ENCODE measurements around the gene MAP4K4.

Gene MAP4K4

GRCh38 chr2:101812226-101812625 lies 114.7 kb downstream of the MAP4K4 start:
- DNase-seq (ENCODE audit: low read depth, low spot score), result no peak

GRCh38 chr2:101814752-101815151 lies 117.2 kb downstream of the MAP4K4 start:
- DNase-seq (ENCODE audit: low read depth, low spot score), result no peak

DNA sequence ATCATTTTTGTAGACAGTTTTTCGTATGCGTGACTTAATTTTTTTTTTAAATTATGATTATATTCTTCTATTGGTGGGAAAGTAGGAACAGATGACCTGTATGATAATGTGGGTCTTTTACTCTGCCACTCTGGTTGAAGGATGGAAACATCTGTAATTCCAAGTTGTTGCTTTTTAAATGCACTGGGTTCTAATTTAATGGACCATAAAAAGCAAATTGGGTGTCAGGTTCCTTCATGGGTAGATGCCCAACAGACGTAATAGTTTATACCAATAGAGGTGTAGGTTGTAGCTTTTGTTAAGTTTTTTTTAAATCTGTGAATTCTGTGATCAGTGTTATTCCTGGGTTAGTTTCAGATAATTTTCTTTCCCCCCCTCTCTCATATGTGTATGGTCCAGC lies 117.6 kb downstream of the MAP4K4 start:
- DNase-seq (ENCODE audit: low read depth, low spot score), result no peak

DNA sequence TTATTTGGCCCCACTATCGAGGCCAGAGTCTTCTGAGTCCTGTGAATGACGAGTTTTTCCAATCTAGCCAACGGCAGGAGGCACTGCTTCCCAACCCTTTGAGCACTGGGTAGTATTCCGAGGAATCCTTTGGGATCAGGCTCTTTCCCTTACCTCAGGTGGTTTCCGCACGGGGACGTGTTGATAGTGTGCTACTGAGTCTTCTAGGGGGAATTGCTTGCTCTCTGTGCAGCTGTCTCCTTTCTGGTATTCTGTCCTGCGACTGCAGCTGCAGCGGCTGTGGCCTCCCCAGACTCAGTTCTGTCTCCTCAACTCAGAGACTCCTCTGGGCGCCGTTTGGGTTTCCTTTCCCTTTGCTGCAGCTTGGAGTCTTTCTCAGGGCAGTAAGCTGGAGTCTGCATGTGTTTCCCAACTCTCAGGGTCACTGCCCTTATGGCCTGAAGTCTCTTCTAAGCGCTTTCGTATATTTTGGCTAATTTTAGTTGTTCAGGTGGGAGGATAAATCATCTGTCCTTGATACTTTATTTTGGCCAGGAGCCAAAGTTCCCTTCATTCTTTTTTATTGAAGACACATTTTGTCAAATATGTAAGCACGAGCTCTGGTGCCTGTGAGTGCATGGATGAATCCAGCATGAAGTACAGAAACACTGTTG lies 118.4 kb downstream of the MAP4K4 start:
- DNase-seq (ENCODE audit: low read depth, low spot score), result no peak

- DNase-seq (ENCODE audit: low read depth, low spot score), result no peak
These were observed 119.1 kb downstream of the MAP4K4 start for GRCh38 chr2:101816598-101816997.

- no peak for DNase-seq (ENCODE audit: low read depth, low spot score)
These were observed 120.0 kb downstream of the MAP4K4 start for GRCh38 chr2:101817481-101817880.

DNA sequence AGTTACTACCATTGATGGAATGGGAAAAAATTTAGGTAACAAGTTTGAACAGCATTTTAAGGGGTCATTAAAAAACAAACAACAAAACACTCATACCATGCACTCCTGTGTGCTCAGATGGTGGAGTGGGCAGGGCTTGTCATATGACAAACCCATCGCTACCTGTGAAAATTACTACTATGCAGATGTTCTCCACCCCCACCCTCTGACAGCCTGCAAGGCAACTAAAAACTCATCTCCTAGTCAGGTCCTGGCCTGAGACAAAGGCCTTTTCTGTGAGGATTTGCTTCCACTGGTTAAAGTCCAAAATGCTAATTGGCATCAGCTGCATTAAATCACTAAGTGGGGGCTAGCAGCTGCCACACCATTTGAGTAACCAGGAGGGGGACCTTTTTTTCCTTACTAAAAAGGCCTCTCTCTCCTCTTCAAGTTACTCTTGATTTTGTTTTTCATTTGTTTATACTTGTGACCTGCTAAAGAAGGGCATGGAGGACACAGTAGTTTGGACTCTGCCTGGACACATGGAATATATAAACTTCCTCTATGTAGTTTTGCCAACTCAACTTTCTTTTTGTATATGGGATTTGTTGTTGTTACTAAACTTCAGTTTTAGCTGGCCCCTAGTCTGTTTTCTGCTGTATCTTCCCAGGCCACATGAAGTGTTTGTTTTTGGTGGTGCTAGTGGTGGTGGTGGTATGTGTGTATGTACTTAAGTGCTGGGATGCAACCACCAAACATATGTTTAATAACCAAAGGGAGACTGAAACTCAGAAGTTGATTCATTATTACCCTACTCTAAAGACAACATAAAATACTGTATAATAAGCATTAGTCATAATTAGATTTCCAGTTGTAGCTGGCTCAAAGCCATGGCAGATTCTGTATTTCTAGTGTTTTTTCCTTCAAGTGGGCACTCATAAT lies 121.3 kb downstream of the MAP4K4 start:
- no peak for DNase-seq (ENCODE audit: low read depth, low spot score)

- peak; percentile 80 for DNase-seq (ENCODE audit: low read depth, low spot score)
These were observed 123.0 kb downstream of the MAP4K4 start for GRCh38 chr2:101820519-101820918.

DNA sequence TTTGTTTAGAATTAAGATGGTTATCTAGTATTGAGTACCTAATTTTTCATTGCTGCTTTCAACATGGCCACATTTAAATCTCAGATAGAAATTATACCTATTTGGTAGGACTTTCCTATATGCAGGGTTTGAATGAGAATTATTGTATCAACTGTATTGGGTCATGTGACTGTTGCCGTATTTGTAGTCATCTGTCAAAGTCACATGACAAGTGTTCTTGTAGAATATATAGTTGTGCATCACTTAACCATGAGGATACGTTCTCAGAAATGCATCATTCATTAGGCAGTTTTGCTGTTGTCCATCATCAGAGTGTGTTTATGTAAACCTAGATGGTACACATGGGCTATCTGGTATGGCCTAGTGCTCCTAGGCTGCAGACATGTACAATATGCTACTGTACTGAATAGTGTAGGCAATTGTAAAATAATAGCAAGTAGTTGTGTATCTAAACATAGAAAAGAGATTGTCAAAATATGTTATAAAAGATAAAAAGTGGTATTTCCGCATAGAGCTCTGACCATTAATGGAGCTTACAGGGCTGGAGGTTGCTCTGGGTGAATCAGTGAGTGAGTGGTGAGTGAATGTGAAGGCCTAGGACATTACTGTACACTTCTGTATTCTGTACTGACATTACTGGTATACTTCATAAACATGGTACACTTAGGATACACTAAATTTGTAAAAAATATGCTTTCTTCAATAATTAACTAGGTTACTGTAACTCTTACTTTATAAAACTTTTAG lies 123.7 kb downstream of the MAP4K4 start:
- DNase-seq (ENCODE audit: low read depth, low spot score), result no peak

DNA sequence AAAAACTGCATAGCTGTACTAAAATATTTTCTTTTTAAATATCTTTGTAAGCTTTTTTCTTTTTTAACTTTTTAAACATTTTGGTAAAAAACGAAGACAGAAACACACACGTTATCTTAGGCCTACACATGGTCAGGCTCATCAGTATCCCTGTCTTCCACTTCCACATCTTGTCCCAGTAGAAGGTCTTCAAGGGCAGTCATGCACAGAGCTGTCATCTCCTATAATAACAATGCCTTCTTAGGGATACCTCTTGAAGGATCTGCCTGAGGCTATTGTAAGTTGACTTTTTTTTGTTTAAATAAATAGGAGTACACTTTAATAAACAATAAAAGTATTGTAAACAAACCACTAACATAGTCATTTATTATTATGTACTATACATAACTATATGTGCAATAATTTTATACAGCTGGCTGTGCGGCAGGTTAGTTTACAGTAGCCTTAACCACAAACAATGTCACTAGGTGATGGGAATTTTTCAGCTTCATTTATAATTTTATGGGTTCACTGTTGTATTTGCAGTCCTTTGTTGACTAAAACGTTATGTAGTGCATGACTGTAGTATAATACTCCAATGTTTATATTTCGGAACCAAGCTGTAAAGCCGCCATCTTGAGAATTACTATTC lies 124.4 kb downstream of the MAP4K4 start:
- DNase-seq (ENCODE audit: low read depth, low spot score), result no peak

DNA sequence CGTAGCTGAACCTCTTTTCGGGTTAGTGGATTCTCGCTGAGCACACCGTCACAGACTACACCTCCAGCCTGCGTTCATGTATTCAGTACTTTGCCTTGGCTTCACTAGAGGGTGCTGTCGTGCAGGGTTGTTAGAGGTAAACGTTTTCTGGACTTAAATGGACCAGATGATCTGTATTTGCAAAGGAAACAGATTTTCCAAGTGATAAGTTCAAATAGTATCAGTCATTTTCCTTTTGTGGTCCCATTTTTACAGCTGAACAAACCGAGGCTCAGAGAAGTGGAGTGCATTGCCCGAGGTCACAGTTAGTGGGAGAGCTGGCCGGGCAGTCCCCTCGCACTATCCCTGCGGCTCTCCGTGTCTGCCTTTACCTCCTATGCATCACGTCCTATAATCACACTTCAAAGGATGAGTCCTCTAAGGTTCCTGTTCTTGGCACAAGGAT lies 125.9 kb downstream of the MAP4K4 start:
- peak; percentile 84 for DNase-seq (ENCODE audit: low read depth, low spot score)

DNA sequence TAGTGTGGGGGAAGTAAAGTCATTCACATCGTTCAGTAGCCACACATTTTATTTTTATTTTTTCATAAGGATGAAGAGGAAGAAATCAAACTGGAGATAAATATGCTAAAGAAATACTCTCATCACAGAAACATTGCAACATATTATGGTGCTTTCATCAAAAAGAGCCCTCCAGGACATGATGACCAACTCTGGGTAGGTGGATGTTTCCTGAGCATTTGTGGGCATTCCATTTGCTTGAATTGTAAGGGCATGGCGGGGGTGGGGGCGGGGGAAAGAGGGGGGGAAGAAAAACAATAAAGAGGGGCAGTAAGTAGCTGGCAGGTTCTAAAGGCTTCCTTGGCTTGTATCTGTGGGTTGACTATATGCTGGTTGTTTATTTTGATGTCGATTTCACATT lies 126.4 kb downstream of the MAP4K4 start:
- no peak for DNase-seq (ENCODE audit: low read depth, low spot score)

DNA sequence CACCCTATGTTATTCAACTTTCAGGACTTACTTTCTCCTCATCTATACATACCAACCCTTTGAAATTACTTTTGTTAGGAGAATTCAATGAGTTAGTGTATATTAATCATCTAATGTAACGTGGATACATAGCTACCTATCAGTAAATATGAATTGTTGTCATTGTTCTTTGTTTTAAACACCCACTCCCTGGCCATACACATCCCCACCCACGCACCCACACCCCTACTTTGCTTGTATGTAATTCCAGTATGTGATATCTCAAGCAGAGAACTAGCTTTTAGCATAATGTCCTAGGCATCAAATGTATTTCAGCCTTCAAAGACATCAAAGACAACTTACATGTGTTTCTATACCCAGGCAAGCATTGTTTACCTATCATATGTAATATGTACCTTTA lies 129.2 kb downstream of the MAP4K4 start:
- no peak for DNase-seq (ENCODE audit: low read depth, low spot score)

DNA sequence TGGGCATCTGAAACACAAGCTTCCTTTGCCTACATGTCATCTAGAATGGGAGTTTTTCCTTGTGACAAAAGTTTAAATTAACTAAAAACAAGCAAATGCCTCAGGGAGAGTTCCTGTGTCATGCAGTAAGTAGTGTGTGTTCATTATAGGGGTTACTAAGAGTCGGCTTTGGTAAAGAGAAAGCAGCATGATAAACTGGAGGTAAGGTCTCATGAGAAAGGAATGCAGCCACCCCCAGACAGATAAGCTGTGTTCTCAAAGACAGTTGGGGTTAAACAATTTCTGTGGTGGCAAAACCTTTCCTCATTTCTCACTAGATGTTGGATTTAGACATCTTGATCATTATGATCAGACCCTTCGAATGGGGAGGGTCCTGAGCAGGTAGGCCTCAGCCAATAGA lies 129.7 kb downstream of the MAP4K4 start:
- peak; percentile 92 for DNase-seq (ENCODE audit: low read depth, low spot score)

DNA sequence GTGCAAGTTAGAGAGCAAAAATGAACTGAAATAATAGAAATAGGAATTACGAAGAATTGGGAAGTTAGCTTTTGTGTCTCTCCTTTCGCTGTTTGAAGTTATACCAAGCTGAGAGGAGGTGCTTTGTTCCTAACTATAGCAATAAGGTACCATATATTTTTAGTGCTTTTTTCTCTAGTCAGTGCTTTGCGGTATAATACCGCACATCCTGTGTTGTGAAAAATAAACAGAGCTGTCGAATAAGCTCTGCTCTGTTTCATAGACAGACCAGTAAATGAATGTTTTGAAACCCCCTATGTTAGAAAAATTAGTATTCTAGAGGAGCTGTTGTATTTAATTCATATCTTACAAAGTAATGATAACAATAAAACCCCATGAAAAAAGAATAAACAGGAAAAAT lies 130.8 kb downstream of the MAP4K4 start:
- DNase-seq (ENCODE audit: low read depth, low spot score), result no peak

DNA sequence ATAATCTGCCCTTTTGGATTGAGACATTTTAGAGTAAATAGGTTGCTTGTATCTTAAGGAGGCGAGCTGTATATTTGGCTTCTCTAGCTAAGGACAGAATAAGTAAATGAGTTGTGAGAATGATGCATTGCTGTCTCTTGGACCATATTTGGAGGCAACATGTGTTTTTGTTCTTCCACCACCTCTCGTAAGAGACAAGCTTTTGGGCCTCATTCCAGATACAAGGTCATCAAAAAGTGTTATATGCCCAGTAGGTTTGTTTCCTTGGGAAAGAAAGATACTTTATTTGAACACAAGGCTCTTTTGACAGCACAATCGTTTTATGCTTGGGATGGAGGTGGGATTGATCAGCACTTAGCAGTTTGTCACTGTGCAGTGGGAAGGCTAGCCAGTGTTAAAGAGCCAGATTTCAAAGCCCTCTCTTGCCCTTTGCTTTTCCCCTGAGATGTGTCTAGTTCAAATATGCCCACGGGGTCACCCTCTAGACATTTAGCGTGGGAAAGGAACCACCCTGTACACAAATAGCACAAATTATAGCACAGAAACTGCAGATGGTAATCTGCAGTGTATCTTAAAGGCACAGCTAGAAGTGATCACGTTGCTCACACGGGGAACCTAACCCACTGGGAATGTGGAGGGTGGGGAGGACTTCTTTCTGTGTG lies 131.3 kb downstream of the MAP4K4 start:
- no peak for DNase-seq (ENCODE audit: low read depth, low spot score)

- no peak for DNase-seq (ENCODE audit: low read depth, low spot score)
These were observed 131.9 kb downstream of the MAP4K4 start for GRCh38 chr2:101829429-101829828.

DNA sequence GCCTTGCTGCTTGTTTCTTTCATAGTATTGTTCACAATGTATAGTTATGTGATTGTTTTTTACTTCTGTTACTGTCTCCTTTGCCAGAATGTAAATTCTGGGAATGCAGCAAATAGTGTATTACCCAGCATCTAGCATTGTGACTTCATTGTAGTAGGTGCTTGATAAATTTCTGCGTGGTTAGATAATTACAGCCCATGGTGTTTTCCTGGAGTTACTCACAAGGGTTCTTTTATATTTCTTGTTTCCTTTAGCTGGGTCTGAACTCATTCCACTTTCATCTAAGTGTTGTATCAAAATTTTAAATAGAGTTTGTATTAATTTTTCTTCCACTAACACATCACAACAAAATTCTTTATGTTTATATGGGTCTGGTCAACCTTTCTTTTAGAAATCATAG lies 132.6 kb downstream of the MAP4K4 start:
- DNase-seq (ENCODE audit: low read depth, low spot score), result peak; percentile 59

- DNase-seq (ENCODE audit: low read depth, low spot score), result peak; percentile 86
These were observed 133.0 kb downstream of the MAP4K4 start for GRCh38 chr2:101830555-101830954.

GRCh38 chr2:101831351-101831865 lies 133.9 kb downstream of the MAP4K4 start:
- peak; percentile 89 for DNase-seq (ENCODE audit: low read depth, low spot score)

DNA sequence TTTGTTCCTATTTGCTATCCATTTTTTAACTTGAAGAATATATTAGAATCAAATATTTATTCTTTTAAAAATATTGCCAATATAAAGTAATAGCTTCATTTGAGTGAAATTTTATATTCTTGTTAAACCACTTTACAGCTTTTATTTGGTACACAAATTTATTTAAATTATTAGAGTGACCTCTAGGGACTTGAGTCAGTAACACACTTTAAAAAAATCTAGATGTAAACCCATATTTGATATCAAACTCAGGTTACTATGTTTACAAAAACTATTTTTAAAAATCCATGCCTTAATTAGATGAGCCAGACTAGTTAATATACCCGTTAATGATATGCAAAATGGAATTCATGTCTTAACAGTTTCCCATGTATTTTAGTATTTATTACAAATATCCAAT lies 134.6 kb downstream of the MAP4K4 start:
- DNase-seq (ENCODE audit: low read depth, low spot score), result no peak

All from astrocyte of the hippocampus (primary cell).